ENCODE measurements around the gene MAP4K1. TPM values are rescaled to one million over a fixed set of nuclear protein-coding genes. Genes with fewer than 3 reads are reported as not detected.

MAP4K1 gene
- polyA plus RNA-seq, 1 donor from 2014 or later, result 1.0 TPM

DNA sequence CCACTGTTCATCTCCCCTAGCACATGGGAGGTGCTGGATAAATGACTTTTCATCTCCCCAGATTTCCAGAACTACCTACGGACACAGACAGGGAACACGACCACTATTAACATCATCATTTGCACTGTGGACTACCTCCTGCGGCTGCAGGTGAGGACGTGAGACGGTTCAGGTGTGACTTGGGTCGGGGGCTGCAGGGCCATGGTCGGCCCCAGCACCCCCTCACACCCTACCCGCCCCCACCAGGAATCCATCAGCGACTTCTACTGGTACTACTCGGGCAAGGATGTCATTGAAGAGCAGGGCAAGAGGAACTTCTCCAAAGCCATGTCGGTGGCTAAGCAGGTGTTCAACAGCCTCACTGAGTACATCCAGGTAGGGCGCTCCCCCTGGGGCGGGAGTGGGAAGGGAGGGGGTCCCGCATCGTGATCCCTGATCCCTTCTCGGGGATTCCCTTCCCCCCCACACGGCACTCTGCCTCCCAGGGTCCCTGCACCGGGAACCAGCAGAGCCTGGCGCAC is 74.4 kb downstream of the MAP4K1 start:
- Histone ChIP-seq H2AFZ (ENCODE audit: low read depth, low read length) (no peak overlapping the region), H3K4me3 (ENCODE audit: low read length) (no peak overlapping the region), H3K4me2 (ENCODE audit: low read length) (no peak overlapping the region)

DNA sequence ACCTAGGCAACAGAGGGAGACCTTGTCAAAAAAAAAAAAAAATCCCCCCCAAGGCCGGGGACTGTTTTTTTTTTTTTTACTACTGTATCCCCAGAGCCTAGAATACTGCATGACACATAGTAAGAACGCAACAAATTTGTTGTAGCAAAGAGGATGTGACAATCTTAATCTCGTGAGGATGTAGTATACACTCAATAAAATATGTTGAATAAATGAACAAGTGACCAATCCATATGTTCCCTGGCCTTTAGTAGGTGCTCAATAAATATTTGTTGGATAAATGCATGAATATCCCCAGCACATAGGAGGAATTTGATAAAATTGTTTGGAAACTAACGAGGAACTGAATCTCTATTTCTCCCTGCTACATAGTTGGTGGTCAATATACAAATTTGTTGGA is 75.7 kb downstream of the MAP4K1 start:
- no peaks in the 10 kb centered on the region for H3K9me2 ChIP-seq (ENCODE audit: insufficient read depth, low read length)
- no peaks in the 10 kb centered on the region for H3K79me2 ChIP-seq (replicated peaks; ENCODE audit: insufficient read depth, low read length)
- TF ChIP-seq, protein P1, sequence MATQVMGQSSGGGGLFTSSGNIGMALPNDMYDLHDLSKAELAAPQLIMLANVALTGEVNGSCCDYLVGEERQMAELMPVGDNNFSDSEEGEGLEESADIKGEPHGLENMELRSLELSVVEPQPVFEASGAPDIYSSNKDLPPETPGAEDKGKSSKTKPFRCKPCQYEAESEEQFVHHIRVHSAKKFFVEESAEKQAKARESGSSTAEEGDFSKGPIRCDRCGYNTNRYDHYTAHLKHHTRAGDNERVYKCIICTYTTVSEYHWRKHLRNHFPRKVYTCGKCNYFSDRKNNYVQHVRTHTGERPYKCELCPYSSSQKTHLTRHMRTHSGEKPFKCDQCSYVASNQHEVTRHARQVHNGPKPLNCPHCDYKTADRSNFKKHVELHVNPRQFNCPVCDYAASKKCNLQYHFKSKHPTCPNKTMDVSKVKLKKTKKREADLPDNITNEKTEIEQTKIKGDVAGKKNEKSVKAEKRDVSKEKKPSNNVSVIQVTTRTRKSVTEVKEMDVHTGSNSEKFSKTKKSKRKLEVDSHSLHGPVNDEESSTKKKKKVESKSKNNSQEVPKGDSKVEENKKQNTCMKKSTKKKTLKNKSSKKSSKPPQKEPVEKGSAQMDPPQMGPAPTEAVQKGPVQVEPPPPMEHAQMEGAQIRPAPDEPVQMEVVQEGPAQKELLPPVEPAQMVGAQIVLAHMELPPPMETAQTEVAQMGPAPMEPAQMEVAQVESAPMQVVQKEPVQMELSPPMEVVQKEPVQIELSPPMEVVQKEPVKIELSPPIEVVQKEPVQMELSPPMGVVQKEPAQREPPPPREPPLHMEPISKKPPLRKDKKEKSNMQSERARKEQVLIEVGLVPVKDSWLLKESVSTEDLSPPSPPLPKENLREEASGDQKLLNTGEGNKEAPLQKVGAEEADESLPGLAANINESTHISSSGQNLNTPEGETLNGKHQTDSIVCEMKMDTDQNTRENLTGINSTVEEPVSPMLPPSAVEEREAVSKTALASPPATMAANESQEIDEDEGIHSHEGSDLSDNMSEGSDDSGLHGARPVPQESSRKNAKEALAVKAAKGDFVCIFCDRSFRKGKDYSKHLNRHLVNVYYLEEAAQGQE (IDR thresholded peaks at IDR 0.05; ENCODE audit: borderline replicate concordance), result no peak
- TF ChIP-seq EP300 (conservative IDR thresholded peaks at IDR 0.05; ENCODE audit: poor library complexity, severe bottlenecking) (no peak), TAF1 (IDR thresholded peaks at IDR 0.05; ENCODE audit: low read depth) (no peak), EZH2 (IDR thresholded peaks at IDR 0.05; ENCODE audit: borderline replicate concordance, insufficient read depth, low read length, poor library complexity, severe bottlenecking) (no peak), RAD21 (conservative IDR thresholded peaks at IDR 0.05) (no peak), POLR2AphosphoS5 (IDR thresholded peaks at IDR 0.05) (no peak), SMC3 (conservative IDR thresholded peaks at IDR 0.05; ENCODE audit: poor library complexity) (no peak), MXI1 (conservative IDR thresholded peaks at IDR 0.05; ENCODE audit: poor library complexity, severe bottlenecking) (no peak)
- TF ChIP-seq, protein P2, sequence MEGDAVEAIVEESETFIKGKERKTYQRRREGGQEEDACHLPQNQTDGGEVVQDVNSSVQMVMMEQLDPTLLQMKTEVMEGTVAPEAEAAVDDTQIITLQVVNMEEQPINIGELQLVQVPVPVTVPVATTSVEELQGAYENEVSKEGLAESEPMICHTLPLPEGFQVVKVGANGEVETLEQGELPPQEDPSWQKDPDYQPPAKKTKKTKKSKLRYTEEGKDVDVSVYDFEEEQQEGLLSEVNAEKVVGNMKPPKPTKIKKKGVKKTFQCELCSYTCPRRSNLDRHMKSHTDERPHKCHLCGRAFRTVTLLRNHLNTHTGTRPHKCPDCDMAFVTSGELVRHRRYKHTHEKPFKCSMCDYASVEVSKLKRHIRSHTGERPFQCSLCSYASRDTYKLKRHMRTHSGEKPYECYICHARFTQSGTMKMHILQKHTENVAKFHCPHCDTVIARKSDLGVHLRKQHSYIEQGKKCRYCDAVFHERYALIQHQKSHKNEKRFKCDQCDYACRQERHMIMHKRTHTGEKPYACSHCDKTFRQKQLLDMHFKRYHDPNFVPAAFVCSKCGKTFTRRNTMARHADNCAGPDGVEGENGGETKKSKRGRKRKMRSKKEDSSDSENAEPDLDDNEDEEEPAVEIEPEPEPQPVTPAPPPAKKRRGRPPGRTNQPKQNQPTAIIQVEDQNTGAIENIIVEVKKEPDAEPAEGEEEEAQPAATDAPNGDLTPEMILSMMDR (IDR thresholded peaks at IDR 0.05; ENCODE audit: poor library complexity, severe bottlenecking), result no peak
- H3K27ac ChIP-seq (ENCODE audit: low read length), result no peak overlapping the region
- no peak overlapping the region for H2AFZ ChIP-seq (ENCODE audit: low read depth, low read length)
- H3F3A ChIP-seq (ENCODE audit: insufficient read depth, low read length, poor library complexity, severe bottlenecking), result no peaks in the 10 kb centered on the region
- no peak overlapping the region for H3K4me3 ChIP-seq (ENCODE audit: low read length)
- no peak overlapping the region for H3K4me2 ChIP-seq (ENCODE audit: low read length)
- no peak overlapping the region for H3K9ac ChIP-seq (ENCODE audit: low read length)
- H3K36me3 ChIP-seq (ENCODE audit: insufficient read depth, low read length), result no peaks in the 10 kb centered on the region
- no peaks in the 10 kb centered on the region for H3K27me3 ChIP-seq (ENCODE audit: insufficient read depth, low read depth, low read length)
- H4K20me1 ChIP-seq (ENCODE audit: insufficient read depth), result no peaks in the 10 kb centered on the region
- no peaks in the 10 kb centered on the region for H3K9me3 ChIP-seq (ENCODE audit: low read length)

More for the DNA sequence above, 74.4 kb downstream of the MAP4K1 start:
- Histone ChIP-seq H3F3A (ENCODE audit: insufficient read depth, low read length, poor library complexity, severe bottlenecking) (no peaks in the 10 kb centered on the region), H3K27me3 (ENCODE audit: insufficient read depth, low read depth, low read length) (no peaks in the 10 kb centered on the region), H3K9me3 (ENCODE audit: low read length) (no peaks in the 10 kb centered on the region), H3K9ac (ENCODE audit: low read length) (no peak overlapping the region), H3K36me3 (ENCODE audit: insufficient read depth, low read length) (no peaks in the 10 kb centered on the region), H4K20me1 (ENCODE audit: insufficient read depth) (no peaks in the 10 kb centered on the region), H3K9me2 (ENCODE audit: insufficient read depth, low read length) (no peaks in the 10 kb centered on the region), H3K27ac (ENCODE audit: low read length) (no peak overlapping the region), H3K79me2 (replicated peaks; ENCODE audit: insufficient read depth, low read length) (no peaks in the 10 kb centered on the region)
- TF ChIP-seq MXI1 (conservative IDR thresholded peaks at IDR 0.05; ENCODE audit: poor library complexity, severe bottlenecking) (no peak), RAD21 (conservative IDR thresholded peaks at IDR 0.05) (no peak), POLR2AphosphoS5 (IDR thresholded peaks at IDR 0.05) (no peak), TAF1 (IDR thresholded peaks at IDR 0.05; ENCODE audit: low read depth) (no peak), EZH2 (IDR thresholded peaks at IDR 0.05; ENCODE audit: borderline replicate concordance, insufficient read depth, low read length, poor library complexity, severe bottlenecking) (no peak), EP300 (conservative IDR thresholded peaks at IDR 0.05; ENCODE audit: poor library complexity, severe bottlenecking) (no peak), SMC3 (conservative IDR thresholded peaks at IDR 0.05; ENCODE audit: poor library complexity) (no peak)
- TF ChIP-seq, protein P2 (IDR thresholded peaks at IDR 0.05; ENCODE audit: poor library complexity, severe bottlenecking), result no peak
- TF ChIP-seq, protein P1 (IDR thresholded peaks at IDR 0.05; ENCODE audit: borderline replicate concordance), result no peak
